NT2/D1 (cell line): ENCODE measurements around the gene ZBTB22.

ENCODE experiments used
- SUZ12 ChIP-seq: IDR thresholded peaks from 2 replicates; pipeline ENCODE4 v1.6.1; 2011; ENCODE audit not compliant: insufficient read length, insufficient read depth; ENCODE audit errors: extremely low read depth
- YY1 ChIP-seq: IDR thresholded peaks from 2 replicates; pipeline ENCODE4 v1.6.1; 2011; ENCODE audit not compliant: insufficient read length, insufficient read depth
- ZNF274 ChIP-seq: IDR thresholded peaks from 2 replicates; pipeline ENCODE4 v1.6.1; 2011; ENCODE audit warnings: mild to moderate bottlenecking, low read depth, low read length

- TF ChIP-seq ZNF274, result no peak
- TF ChIP-seq YY1, result no peak
- no peak for TF ChIP-seq SUZ12
These were observed 24.4 kb downstream of the ZBTB22 start for GRCh38 chr6:33292996-33293682.
